Measurements from ENCODE around the gene SUV39H2. TPM values are rescaled to one million over a fixed set of nuclear protein-coding genes. Genes with fewer than 3 reads are reported as not detected.
"Not testable (repeated sequence)": the region's sequence is repeated elsewhere in the genome, so short reads cannot be mapped to it uniquely, and the experiment has no call there.

The SUV39H2 gene
- total RNA-seq, 4 donors from 2014 or later: 2.4 to 9.6 (median 4.3) TPM

GRCh38 chr10:14904864-14905263, 26.2 kb downstream of the SUV39H2 start:
- Histone ChIP-seq H3K27me3 (no peaks in the 10 kb centered on the region), H3K4me1 (no peaks in the 10 kb centered on the region), H3K9me3 (no peaks in the 10 kb centered on the region), H3K36me3 (peaks cover 9 to 47% (median 25%) of the 10 kb centered on the region in 4 donors), H3K4me3 (no peak overlapping the region), H3K27ac (replicated peaks in 1 of 4) (no peak overlapping the region)
- DNase-seq (ENCODE audit: extremely low spot score): no peak
- TF ChIP-seq POLR2AphosphoS5 (IDR thresholded peaks at IDR 0.05): no peak
- TF ChIP-seq EP300 (IDR thresholded peaks at IDR 0.05): no peak
- no peak for TF ChIP-seq CTCF (IDR thresholded peaks at IDR 0.05)
- TF ChIP-seq POLR2A (IDR thresholded peaks at IDR 0.05; ENCODE audit: low read depth): no peak
- intact Hi-C loops (cut with DNase I): no loop called here
- WGBS: 100% methylated on average over 2 of the region's 2 CpGs

GRCh38 chr10:14905890-14906289, 27.2 kb downstream of the SUV39H2 start:
- Histone ChIP-seq H3K9me3 (no peaks in the 10 kb centered on the region), H3K27me3 (no peaks in the 10 kb centered on the region), H3K4me3 (no peak overlapping the region), H3K27ac (replicated peaks in 1 of 4) (no peak overlapping the region), H3K36me3 (peaks cover 9 to 51% (median 28%) of the 10 kb centered on the region in 4 donors), H3K4me1 (no peaks in the 10 kb centered on the region)
- WGBS: 89% methylated on average over 2 of the region's 2 CpGs
- TF ChIP-seq EP300 (IDR thresholded peaks at IDR 0.05): no peak
- intact Hi-C loops (cut with DNase I): no loop called here
- DNase-seq (ENCODE audit: extremely low spot score): no peak

- TF ChIP-seq POLR2AphosphoS5 (IDR thresholded peaks at IDR 0.05) (no peak), CTCF (IDR thresholded peaks at IDR 0.05) (no peak), EP300 (IDR thresholded peaks at IDR 0.05) (no peak), POLR2A (IDR thresholded peaks at IDR 0.05; ENCODE audit: low read depth) (no peak)
- intact Hi-C loops (cut with DNase I): no loop called here
- Histone ChIP-seq H3K27me3 (no peaks in the 10 kb centered on the region), H3K36me3 (peaks cover 9 to 50% (median 30%) of the 10 kb centered on the region in 4 donors), H3K4me1 (no peaks in the 10 kb centered on the region), H3K9me3 (no peaks in the 10 kb centered on the region), H3K4me3 (no peak overlapping the region), H3K27ac (replicated peaks in 1 of 4) (no peak overlapping the region)
- WGBS: 89% methylated on average over 2 of the region's 2 CpGs
- no peak for DNase-seq (ENCODE audit: extremely low spot score)
These were observed 28.1 kb downstream of the SUV39H2 start for GRCh38 chr10:14906765-14907164.

GRCh38 chr10:14907591-14907990, 28.9 kb downstream of the SUV39H2 start:
- H3K27me3 ChIP-seq; H3K4me3 ChIP-seq; H3K9me3 ChIP-seq; H3K4me1 ChIP-seq; intact Hi-C loops (cut with DNase I); H3K27ac ChIP-seq (replicated peaks in 1 of 4); DNase-seq (ENCODE audit: extremely low spot score): not testable (repeated sequence)
- WGBS: 94% methylated on average over 4 of the region's 4 CpGs
- H3K36me3 ChIP-seq: peaks cover 9 to 58% (median 33%) of the 10 kb centered on the region in 4 donors

- no peak for TF ChIP-seq POLR2AphosphoS5 (IDR thresholded peaks at IDR 0.05)
- intact Hi-C loops (cut with DNase I): no loop called here
- DNase-seq (ENCODE audit: extremely low spot score): no peak
- no peak overlapping the region for H3K27ac ChIP-seq (replicated peaks in 1 of 4)
- no peak overlapping the region for H3K4me3 ChIP-seq
- H3K9me3 ChIP-seq: no peaks in the 10 kb centered on the region
- H3K36me3 ChIP-seq: peaks cover 14 to 65% (median 40%) of the 10 kb centered on the region in 4 donors
- H3K27me3 ChIP-seq: no peaks in the 10 kb centered on the region
- no peaks in the 10 kb centered on the region for H3K4me1 ChIP-seq
- WGBS: 95% methylated on average over 2 of the region's 2 CpGs
These were observed 30.4 kb downstream of the SUV39H2 start for GRCh38 chr10:14909101-14909500.

- Histone ChIP-seq H3K36me3 (peaks cover 19 to 74% (median 42%) of the 10 kb centered on the region in 4 donors), H3K9me3 (peaks cover 0 to 2% (median 0%) of the 10 kb centered on the region in 4 donors), H3K4me1 (no peaks in the 10 kb centered on the region), H3K4me3 (no peak overlapping the region), H3K27me3 (no peaks in the 10 kb centered on the region), H3K27ac (replicated peaks in 1 of 4) (no peak overlapping the region)
- DNase-seq (ENCODE audit: extremely low spot score): no peak
- intact Hi-C loops (cut with DNase I): no loop called here
- WGBS: 94% methylated on average over 4 of the region's 4 CpGs
- TF ChIP-seq POLR2A (IDR thresholded peaks at IDR 0.05; ENCODE audit: low read depth): no peak
- no peak for TF ChIP-seq POLR2AphosphoS5 (IDR thresholded peaks at IDR 0.05)
- TF ChIP-seq CTCF (IDR thresholded peaks at IDR 0.05): no peak
- no peak for TF ChIP-seq EP300 (IDR thresholded peaks at IDR 0.05)
These were observed 32.3 kb downstream of the SUV39H2 start for GRCh38 chr10:14910953-14911352.

All from esophagus muscularis mucosa (tissue), 4 donors.